Thyroid gland (tissue), 4 donors: ENCODE results near the gene TBC1D13.
"Not testable (repeated sequence)": the region's sequence is repeated elsewhere in the genome, so short reads cannot be mapped to it uniquely, and the experiment has no call there.

ENCODE experiments used
- POLR2A ChIP-seq, 2 donors: fragments of 450-650 bp; IDR thresholded peaks; one replicate each; pipeline ENCODE4 v1.6.1; 2017; ENCODE audit warnings: antibody characterized with exemption in 2 of 2, mild to moderate bottlenecking in 2 of 2, moderate library complexity in 1 of 2
- TF ChIP-seq, protein P1 (sequence below), 6 experiments: fragments of 200-600 bp in 3 of 6; fragments of 450-650 bp in 3 of 6; sonication (generic) in 3 of 6; IDR thresholded peaks; one replicate each; pipeline ENCODE4 v1.5.1; 2016 to 2019; ENCODE audit warnings: antibody characterized with exemption in 6 of 6, mild to moderate bottlenecking in 2 of 6, inconsistent platforms in 1 of 6, moderate library complexity in 1 of 6

DNA sequence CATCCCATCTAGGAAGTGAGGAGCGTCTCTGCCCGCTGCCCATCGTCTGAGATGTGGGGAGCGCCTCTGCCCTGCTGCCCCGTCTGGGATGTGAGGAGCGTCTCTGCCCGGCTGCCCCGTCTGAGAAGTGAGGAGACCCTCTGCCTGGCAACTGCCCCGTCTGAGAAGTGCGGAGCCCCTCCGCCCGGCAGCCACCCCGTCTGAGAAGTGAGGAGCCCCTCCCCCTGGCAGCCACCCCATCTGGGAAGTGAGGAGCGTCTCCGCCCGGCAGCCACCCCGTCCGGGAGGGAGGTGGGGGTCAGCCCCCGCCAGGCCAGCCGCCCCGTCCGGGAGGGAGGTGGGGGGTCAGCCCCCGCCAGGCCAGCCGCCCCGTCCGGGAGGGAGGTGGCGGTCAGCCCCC, 7.0 kb upstream of the TBC1D13 start:
- TF ChIP-seq, protein P1, sequence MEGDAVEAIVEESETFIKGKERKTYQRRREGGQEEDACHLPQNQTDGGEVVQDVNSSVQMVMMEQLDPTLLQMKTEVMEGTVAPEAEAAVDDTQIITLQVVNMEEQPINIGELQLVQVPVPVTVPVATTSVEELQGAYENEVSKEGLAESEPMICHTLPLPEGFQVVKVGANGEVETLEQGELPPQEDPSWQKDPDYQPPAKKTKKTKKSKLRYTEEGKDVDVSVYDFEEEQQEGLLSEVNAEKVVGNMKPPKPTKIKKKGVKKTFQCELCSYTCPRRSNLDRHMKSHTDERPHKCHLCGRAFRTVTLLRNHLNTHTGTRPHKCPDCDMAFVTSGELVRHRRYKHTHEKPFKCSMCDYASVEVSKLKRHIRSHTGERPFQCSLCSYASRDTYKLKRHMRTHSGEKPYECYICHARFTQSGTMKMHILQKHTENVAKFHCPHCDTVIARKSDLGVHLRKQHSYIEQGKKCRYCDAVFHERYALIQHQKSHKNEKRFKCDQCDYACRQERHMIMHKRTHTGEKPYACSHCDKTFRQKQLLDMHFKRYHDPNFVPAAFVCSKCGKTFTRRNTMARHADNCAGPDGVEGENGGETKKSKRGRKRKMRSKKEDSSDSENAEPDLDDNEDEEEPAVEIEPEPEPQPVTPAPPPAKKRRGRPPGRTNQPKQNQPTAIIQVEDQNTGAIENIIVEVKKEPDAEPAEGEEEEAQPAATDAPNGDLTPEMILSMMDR (IDR thresholded peaks at IDR 0.05) = not testable (repeated sequence)
- TF ChIP-seq POLR2A (IDR thresholded peaks at IDR 0.05) = not testable (repeated sequence)
